ENCODE data around the gene PFKL.

The PFKL gene

DNA sequence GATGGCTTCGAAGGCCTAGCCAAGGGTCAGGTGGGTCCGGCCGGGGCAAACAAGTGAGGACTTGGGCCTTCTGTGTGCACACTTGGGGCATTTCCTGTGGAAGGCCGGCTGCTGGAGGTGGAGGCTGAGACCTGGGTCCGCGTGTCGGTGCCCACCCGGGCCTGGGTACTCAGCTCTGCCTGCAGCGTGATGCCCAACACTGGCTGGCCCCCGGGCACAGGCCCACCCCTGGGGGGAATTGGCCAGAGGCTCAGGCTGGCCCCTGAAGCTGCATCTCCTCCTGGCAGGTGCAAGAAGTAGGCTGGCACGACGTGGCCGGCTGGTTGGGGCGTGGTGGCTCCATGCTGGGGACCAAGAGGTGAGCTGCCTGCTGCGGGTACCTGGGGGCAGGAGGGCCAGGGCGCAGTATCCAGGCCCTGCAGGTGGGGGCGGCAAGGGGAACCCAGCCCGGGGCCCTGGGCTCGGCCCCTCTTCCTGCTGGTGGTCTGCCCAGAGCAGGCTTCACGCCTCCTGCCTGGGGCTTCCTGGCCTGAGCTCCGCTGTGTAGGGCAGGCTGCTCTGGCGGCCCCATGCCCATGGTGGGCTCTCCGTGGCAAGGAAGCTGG is 22.1 kb downstream of the PFKL start:
- H3K4me3 ChIP-seq (ENCODE audit: low read length), result no peak overlapping the region
- H3K36me3 ChIP-seq (ENCODE audit: control insufficient read depth, insufficient read depth, low read length), result no peaks in the 10 kb centered on the region
- no peaks in the 10 kb centered on the region for H3K9me3 ChIP-seq (ENCODE audit: control insufficient read depth, low read length)
- H3K9ac ChIP-seq (ENCODE audit: low read length), result no peak overlapping the region
- H3K27me3 ChIP-seq (ENCODE audit: control insufficient read depth, insufficient read depth, low read length), result no peaks in the 10 kb centered on the region
- no peaks in the 10 kb centered on the region for H3K4me1 ChIP-seq (ENCODE audit: control insufficient read depth, insufficient read depth, low read length)

DNA sequence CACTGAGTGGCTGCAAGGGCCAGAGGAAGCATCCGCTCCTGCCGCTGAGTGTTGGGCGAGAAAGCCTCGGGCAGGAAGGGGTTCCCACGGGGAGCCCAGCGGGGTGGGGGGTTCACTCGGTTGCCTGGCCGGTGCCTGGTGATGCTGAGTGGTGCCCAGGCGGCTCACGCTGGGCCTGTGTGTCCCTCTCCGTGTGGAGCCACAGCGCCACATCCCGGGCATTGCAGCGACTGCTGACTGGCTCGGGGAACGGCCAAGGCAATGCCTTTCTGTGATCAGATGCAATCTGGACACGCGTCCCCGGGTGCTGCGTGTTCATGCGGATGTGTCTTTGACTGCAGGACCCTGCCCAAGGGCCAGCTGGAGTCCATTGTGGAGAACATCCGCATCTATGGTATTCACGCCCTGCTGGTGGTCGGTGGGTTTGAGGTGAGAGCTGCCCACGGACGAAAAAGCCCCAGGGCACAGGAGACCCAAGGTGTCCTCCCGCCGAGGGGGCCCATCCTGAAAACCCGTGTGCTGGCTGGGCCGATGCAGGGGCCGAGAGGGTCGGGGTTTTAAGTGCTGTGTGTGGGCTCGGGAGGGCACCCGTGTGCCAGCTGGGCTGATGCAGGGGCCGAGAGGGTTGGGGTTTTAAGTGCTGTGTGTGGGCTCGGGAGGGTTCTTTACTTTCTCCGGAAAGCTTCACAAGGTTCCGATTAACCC is 22.9 kb downstream of the PFKL start:
- H3K9me3 ChIP-seq (ENCODE audit: control insufficient read depth, low read length), result no peaks in the 10 kb centered on the region
- H3K9ac ChIP-seq (ENCODE audit: low read length), result no peak overlapping the region
- H3K4me1 ChIP-seq (ENCODE audit: control insufficient read depth, insufficient read depth, low read length), result no peaks in the 10 kb centered on the region
- no peak overlapping the region for H3K4me3 ChIP-seq (ENCODE audit: low read length)
- H3K27me3 ChIP-seq (ENCODE audit: control insufficient read depth, insufficient read depth, low read length), result no peaks in the 10 kb centered on the region
- no peaks in the 10 kb centered on the region for H3K36me3 ChIP-seq (ENCODE audit: control insufficient read depth, insufficient read depth, low read length)

DNA sequence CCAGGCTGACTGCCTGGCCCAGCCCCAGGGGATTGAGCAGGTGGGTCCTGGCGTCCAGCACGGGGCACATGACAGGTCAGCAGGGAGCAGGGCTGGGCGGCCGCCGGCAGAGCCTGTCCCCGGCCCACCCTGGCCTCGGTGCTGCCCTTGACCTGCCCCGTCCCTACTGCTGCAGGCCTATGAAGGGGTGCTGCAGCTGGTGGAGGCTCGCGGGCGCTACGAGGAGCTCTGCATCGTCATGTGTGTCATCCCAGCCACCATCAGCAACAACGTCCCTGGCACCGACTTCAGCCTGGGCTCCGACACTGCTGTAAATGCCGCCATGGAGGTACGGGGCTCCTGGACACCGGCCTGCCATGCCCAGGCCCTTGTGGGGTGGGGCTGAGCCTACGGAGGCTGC is 23.7 kb downstream of the PFKL start:
- Histone ChIP-seq H3K27me3 (ENCODE audit: control insufficient read depth, insufficient read depth, low read length) (no peaks in the 10 kb centered on the region), H3K9ac (ENCODE audit: low read length) (no peak overlapping the region), H3K4me1 (ENCODE audit: control insufficient read depth, insufficient read depth, low read length) (no peaks in the 10 kb centered on the region), H3K9me3 (ENCODE audit: control insufficient read depth, low read length) (no peaks in the 10 kb centered on the region), H3K36me3 (ENCODE audit: control insufficient read depth, insufficient read depth, low read length) (no peaks in the 10 kb centered on the region), H3K4me3 (ENCODE audit: low read length) (no peak overlapping the region)

DNA sequence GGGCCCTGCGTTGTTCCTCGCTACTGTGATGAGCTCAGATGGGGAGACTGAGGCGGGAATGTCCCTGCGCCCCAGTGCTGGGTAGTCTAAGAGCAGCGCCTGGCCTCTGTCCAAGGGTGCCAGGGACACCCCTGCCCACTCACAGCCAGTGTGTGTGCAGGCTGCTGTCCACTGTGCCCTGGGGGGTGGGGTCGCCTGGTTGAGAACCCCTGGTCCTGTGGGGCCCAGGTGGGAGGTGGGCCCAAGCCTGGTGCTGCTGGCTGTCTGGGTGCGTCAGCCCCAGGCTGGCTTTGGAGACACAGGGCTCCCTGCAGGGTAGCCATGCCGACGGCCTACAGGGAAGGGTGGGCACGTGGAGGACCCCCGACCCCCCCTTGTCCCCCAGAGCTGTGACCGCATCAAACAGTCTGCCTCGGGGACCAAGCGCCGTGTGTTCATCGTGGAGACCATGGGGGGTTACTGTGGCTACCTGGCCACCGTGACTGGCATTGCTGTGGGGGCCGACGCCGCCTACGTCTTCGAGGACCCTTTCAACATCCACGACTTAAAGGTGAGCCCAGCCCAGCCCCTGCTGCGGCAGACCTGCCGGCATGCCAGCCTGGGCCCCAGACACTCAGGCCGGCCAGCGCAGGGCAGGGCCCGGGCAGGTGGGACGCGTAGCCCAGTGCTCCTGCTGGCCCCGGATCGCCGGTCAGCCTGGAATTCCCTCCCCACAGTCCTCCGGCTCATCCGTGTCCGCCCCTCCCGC is 24.4 kb downstream of the PFKL start:
- no peaks in the 10 kb centered on the region for H3K27me3 ChIP-seq (ENCODE audit: control insufficient read depth, insufficient read depth, low read length)
- H3K9me3 ChIP-seq (ENCODE audit: control insufficient read depth, low read length), result no peaks in the 10 kb centered on the region
- no peaks in the 10 kb centered on the region for H3K36me3 ChIP-seq (ENCODE audit: control insufficient read depth, insufficient read depth, low read length)
- no peak overlapping the region for H3K4me3 ChIP-seq (ENCODE audit: low read length)
- H3K4me1 ChIP-seq (ENCODE audit: control insufficient read depth, insufficient read depth, low read length), result no peaks in the 10 kb centered on the region
- H3K9ac ChIP-seq (ENCODE audit: low read length), result no peak overlapping the region

DNA sequence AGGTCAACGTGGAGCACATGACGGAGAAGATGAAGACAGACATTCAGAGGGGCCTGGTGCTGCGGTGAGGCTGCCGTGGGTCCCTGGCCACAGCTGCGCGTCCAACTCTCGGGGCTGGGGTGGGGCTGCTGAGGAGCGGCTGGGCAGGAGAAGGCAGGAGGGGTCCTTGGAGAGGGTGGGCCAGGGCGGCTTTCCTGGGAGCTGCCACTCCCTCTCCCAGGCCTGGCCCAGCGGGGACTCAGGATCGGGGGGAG is 24.9 kb downstream of the PFKL start:
- Histone ChIP-seq H3K4me1 (ENCODE audit: control insufficient read depth, insufficient read depth, low read length) (no peaks in the 10 kb centered on the region), H3K36me3 (ENCODE audit: control insufficient read depth, insufficient read depth, low read length) (no peaks in the 10 kb centered on the region), H3K4me3 (ENCODE audit: low read length) (no peak overlapping the region), H3K27me3 (ENCODE audit: control insufficient read depth, insufficient read depth, low read length) (no peaks in the 10 kb centered on the region), H3K9me3 (ENCODE audit: control insufficient read depth, low read length) (no peaks in the 10 kb centered on the region), H3K9ac (ENCODE audit: low read length) (no peak overlapping the region)

DNA sequence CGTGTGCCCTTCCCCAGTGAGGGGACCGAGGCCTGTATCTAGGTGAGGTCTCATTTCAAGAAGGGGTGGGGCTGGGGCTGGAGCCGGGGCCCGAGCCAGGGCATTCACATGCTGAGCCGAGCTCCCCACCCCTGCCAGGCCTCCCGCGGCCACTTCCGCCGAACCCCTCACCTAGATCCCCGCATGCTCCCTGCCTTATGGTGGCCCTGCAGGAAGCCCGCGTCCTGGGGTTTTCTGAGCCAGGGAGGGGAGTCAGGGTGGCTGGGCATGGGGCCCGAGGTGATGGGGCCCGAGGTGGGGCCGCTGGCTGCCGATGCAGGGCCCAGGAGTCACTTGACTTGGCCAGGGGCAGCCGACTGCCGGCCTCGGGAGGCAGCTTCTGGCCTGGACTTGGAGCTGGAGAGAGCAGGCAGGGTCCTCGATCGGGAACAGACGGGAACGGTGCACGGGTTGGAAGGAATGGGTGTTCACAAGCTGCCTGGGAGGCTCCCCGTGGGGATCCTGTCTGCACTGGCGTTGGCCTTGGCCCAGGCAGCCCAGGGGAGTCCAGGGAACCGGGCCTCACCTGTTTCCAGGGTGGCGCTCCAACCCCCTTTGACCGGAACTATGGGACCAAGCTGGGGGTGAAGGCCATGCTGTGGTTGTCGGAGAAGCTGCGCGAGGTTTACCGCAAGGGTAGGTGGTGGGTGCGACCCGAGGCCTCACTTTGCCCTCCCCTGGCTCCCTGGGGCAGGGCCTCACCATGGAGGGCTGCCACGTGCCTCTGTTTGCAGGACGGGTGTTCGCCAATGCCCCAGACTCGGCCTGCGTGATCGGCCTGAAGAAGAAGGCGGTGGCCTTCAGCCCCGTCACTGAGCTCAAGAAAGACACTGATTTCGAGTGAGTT is 25.8 kb downstream of the PFKL start:
- Histone ChIP-seq H3K9ac (ENCODE audit: low read length) (no peak overlapping the region), H3K4me1 (ENCODE audit: control insufficient read depth, insufficient read depth, low read length) (no peaks in the 10 kb centered on the region), H3K27me3 (ENCODE audit: control insufficient read depth, insufficient read depth, low read length) (no peaks in the 10 kb centered on the region), H3K9me3 (ENCODE audit: control insufficient read depth, low read length) (no peaks in the 10 kb centered on the region), H3K36me3 (ENCODE audit: control insufficient read depth, insufficient read depth, low read length) (no peaks in the 10 kb centered on the region), H3K4me3 (ENCODE audit: low read length) (no peak overlapping the region)

DNA sequence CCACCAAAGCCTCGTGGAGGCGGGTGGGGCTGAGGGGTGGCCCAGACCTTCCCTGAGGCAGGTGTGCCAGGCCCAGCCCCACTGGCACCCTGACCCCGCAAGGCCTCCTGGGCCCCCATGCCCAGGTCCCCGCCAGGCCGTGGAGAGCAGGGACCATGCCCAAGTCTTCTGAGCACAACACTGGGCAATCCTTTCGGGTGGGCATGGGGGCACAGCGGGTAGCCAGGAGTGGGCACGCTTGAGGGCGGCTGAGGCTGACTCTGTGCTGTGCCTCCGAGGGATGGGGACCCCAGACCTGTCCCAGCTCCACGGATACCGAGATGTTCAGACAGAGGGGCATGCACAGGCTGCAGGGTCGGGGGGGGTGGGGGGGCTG is 26.4 kb downstream of the PFKL start:
- Histone ChIP-seq H3K27me3 (ENCODE audit: control insufficient read depth, insufficient read depth, low read length) (no peaks in the 10 kb centered on the region), H3K4me1 (ENCODE audit: control insufficient read depth, insufficient read depth, low read length) (no peaks in the 10 kb centered on the region), H3K9ac (ENCODE audit: low read length) (no peak overlapping the region), H3K36me3 (ENCODE audit: control insufficient read depth, insufficient read depth, low read length) (no peaks in the 10 kb centered on the region), H3K9me3 (ENCODE audit: control insufficient read depth, low read length) (no peaks in the 10 kb centered on the region), H3K4me3 (ENCODE audit: low read length) (no peak overlapping the region)

DNA sequence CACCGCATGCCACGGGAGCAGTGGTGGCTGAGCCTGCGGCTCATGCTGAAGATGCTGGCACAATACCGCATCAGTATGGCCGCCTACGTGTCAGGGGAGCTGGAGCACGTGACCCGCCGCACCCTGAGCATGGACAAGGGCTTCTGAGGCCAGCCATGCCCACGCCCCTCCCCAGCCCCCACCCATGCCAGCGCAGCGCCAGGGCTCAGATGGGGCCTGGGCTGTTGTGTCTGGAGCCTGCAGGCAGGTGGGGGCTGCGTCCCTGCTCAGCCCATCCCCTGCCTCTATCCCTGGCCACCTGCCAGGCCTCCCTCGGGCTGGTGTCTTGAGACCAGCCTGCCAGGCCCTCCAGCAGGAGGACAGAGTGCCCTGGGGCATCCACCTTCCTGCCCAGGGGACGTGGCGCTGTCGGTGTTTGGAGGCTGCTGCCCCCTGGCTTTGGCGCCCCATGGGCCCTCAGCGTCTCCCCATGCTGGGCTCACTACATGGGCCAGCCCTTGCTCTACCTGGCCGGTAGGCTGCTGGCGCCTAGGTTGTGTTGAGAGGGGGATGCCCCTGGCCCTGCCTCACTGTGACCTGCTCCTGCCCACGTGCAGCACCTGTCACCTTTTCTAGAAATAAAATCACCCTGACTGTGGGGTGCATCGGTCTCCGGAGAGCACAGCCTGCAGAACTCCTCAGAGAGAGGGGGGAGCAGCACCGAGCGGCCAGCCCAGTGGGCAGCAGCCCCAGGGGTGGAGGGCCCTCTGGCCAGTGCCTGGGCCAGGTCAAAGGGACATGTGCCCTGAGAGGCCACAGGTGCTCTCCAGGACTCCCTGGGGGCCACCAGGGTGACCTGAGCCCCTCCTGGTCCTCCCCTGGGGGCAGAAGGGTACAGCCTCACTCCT is 27.1 kb downstream of the PFKL start:
- Histone ChIP-seq H3K4me3 (ENCODE audit: low read length) (no peak overlapping the region), H3K9ac (ENCODE audit: low read length) (no peak overlapping the region), H3K9me3 (ENCODE audit: control insufficient read depth, low read length) (no peaks in the 10 kb centered on the region), H3K4me1 (ENCODE audit: control insufficient read depth, insufficient read depth, low read length) (no peaks in the 10 kb centered on the region), H3K27me3 (ENCODE audit: control insufficient read depth, insufficient read depth, low read length) (no peaks in the 10 kb centered on the region), H3K36me3 (ENCODE audit: control insufficient read depth, insufficient read depth, low read length) (no peaks in the 10 kb centered on the region)

DNA sequence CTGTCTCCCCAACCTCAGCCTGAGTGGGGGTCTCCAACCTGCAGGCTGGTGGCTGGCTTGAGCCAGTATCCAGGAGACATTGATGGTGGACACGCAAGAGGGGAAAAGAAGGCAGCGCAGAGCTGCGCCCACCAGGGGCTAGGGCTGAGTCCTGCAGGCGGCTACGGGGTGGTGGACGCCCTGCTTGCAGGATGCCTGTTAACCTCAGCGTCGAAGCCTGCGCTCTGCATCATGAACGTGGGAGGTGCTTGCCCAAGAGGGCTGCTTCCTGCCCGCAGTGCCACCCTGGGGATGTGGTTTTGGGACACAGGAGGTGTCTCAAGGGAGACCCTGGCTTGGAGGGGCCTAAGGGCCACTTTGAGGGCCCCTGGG is 27.7 kb downstream of the PFKL start:
- Histone ChIP-seq H3K4me1 (ENCODE audit: control insufficient read depth, insufficient read depth, low read length) (no peaks in the 10 kb centered on the region), H3K9ac (ENCODE audit: low read length) (no peak overlapping the region), H3K9me3 (ENCODE audit: control insufficient read depth, low read length) (no peaks in the 10 kb centered on the region), H3K27me3 (ENCODE audit: control insufficient read depth, insufficient read depth, low read length) (no peaks in the 10 kb centered on the region), H3K4me3 (ENCODE audit: low read length) (no peak overlapping the region), H3K36me3 (ENCODE audit: control insufficient read depth, insufficient read depth, low read length) (no peaks in the 10 kb centered on the region)

DNA sequence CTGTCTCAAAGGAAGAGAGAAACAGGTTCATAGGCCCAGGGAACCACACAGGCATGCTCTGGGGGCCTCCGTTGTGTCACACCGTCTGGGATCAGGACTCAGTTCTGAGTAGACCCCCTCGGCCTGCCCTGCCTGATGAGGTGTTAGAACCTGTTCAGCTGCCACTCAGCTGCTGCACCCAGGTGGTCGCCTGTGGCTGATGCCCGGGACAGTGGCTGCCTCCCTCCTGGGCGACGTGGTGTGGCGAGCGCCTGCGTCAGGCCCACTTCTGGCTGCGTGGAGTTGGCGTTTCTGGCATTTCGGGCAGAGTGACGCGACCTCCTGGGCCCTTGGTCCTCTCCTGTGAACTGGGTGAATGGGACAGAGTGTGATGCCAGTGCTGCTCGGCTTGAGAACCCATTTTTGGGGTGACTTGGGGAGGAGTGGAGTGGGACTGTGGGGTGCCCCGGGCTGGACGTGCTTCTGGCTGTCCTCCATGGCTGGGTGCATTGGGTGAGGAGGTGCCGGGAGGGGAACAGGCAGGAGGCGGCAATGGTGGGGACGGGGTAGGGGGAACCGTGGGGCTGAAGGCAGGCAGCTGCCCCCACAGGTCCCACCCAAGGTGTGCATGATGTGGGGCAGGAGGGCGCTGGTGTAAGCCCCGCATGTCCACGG is 28.5 kb downstream of the PFKL start:
- H3K9me3 ChIP-seq (ENCODE audit: control insufficient read depth, low read length), result no peaks in the 10 kb centered on the region
- no peaks in the 10 kb centered on the region for H3K36me3 ChIP-seq (ENCODE audit: control insufficient read depth, insufficient read depth, low read length)
- H3K27me3 ChIP-seq (ENCODE audit: control insufficient read depth, insufficient read depth, low read length), result no peaks in the 10 kb centered on the region
- no peak overlapping the region for H3K9ac ChIP-seq (ENCODE audit: low read length)
- no peaks in the 10 kb centered on the region for H3K4me1 ChIP-seq (ENCODE audit: control insufficient read depth, insufficient read depth, low read length)
- H3K4me3 ChIP-seq (ENCODE audit: low read length), result no peak overlapping the region
